NCI-H226 (cell line): ENCODE measurements around the gene PFN4.
A peak's percentile ranks its signal among the peaks of the same experiment; 100 is the strongest.
"Not testable (repeated sequence)": the region's sequence is repeated elsewhere in the genome, so short reads cannot be mapped to it uniquely, and the experiment has no call there.

Experiments
- DNase-seq: peaks from one replicate; pipeline ENCODE4 v3.0.0-alpha.2; 2015

The PFN4 gene, protein sequence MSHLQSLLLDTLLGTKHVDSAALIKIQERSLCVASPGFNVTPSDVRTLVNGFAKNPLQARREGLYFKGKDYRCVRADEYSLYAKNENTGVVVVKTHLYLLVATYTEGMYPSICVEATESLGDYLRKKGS

DNA sequence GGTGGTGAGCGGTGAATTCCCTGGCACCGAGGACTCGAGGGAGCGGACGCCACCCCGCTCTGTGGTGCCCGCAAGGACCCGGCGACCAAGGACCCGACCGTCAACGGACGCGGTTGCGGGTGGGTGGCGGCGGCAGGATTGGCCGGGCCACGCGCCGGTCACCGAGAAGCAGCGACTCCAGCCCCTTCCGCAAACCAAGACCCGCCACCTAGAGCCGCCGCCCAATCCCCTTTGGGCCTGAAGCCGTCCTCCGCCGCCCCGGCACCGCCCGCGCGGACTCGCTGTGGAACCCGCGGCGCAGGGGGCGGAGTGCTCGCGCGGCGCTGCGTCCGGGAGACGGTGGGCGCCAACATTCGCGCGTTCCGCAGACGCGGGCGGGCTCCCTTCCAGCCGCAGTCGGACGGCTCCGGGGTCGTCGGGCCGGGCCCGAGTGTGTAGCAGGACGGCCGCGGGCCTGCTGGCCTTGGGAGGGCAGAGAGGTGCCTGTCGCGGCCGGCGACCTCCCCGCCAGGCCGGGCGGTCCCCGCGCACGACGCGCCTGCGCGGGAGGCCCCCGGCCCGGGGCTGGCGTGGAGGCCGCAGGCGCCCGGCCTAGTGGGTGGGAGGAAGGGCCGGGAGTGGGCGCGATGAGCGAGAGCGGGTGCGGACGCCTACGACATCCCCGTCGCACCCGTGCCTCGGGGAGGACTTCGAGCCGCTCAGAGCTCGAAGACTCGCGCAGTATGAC, at the start of gene PFN4, which contains the start of gene FAM228B:
Gene PFN4, minus strand, starts transcription at position 140 of the 727 bp plus-strand sequence. CDS start 799 bp downstream, outside the sequence.
Gene FAM228B, plus strand, starts transcription at position 275 of the 727 bp plus-strand sequence. CDS start 893 bp downstream, outside the sequence.
- peak; percentile 79 for DNase-seq

DNA sequence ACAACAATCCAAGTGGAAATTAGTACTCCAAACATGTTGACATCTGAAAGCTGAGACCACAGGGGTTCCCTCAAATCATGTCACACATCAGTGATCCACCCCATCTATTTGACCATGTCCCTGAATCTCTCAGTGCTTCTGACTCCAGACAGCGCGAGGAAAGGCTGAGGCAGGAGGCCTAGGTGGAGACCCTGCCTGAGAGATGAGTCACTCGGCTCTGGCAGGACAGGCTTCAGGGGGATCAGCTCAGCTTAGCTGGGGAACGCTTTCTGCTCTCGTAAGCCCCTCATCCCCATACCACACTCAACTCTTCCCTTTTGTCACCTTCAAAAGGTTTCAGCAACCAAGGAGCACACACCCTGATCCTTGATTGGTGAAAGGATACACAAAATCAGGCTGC, 45.9 kb upstream of the PFN4 start:
- DNase-seq, result no peak

GRCh38 chr2:24164416-24164973, 41.4 kb upstream of the PFN4 start:
- DNase-seq, result no peak

GRCh38 chr2:24163601-24164000, 40.5 kb upstream of the PFN4 start:
- DNase-seq, result no peak

DNA sequence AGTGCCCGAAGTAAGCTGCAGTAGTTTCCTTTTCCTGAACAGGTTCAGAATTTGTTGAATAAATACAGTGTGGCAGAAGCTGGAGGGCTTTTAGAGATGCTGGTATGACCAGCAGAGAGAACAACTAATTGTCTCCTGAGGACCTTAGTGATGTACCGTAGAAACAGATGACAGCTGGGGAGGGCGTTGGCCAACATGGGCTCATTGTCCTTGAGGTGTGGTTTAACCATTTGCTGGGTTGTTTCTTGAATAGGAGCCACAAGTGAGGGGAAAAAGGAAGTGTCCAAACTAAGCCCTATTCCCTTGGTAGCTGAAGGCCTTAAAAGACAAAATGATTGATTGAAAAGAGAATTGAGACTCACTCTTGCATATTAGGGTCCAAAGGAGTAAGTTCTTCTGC, 40.1 kb upstream of the PFN4 start:
- no peak for DNase-seq

GRCh38 chr2:24162494-24162893, 39.4 kb upstream of the PFN4 start:
- DNase-seq, result no peak

GRCh38 chr2:24160761-24161160, 37.6 kb upstream of the PFN4 start:
- no peak for DNase-seq

- DNase-seq, result no peak
These were observed 36.6 kb upstream of the PFN4 start for GRCh38 chr2:24159708-24160107.

- no peak for DNase-seq
These were observed 35.0 kb upstream of the PFN4 start for GRCh38 chr2:24158131-24158530.

- no peak for DNase-seq
These were observed 30.3 kb upstream of the PFN4 start for GRCh38 chr2:24153478-24153877.

- DNase-seq, result no peak
These were observed 29.5 kb upstream of the PFN4 start for GRCh38 chr2:24152413-24153197.

DNA sequence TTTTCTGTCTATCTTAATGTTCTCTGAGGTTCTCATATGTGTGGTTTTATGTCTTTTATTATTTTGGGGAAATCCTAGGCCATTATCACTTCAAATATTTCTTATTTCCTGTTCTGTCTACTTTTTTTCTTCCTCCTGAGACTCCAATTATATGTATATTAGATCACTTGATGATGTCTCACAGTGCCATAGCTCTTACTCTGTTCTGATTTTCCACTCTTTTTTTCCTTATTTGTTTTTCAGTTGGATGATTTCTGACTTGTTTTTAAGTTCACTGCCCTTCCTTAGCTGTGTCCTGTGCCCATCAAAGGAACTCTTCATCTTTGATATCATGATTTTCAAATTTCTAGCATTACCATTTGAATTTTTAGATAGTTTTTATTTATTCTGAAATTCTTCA, 24.2 kb upstream of the PFN4 start:
- no peak for DNase-seq

- not testable (repeated sequence) for DNase-seq
These were observed 17.2 kb upstream of the PFN4 start for GRCh38 chr2:24140305-24140704.

DNA sequence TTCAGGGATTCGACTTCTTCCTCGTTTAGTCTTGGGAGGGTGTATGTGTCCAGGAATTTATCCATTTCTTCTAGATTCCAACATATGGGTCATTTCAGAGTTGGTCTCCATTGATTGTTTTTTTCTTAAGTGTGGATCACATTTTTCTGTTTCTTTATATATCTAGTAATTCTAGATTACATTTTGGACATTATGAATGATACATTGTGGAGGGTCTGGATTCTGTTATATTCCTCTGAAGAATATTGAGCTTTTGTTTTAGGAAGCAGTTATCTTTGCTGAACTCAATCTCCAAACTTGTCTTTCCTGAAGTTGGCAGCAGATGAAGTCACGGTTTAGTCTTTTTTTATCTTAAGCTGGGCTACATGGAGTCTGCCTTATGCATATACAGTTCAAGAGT, 9.4 kb upstream of the PFN4 start:
- no peak for DNase-seq

DNA sequence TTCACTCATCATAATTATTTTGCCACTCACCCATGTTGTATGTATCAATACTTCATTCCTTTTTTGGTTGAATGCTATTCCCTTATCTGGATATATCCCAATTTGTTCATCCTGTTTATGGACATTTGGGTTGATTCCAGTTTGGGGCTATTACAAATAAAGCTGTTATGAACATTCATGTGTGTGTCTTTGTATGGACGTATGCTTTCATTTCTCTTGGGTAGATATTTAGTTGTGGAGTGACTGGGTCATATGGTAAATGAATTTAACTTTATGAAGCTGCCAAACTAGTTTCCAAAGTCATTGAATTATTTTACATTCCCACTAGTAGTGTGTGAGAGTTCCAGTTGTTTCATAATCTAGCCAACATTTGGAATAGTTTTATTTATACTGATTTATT, 2.8 kb upstream of the PFN4 start:
- no peak for DNase-seq

GRCh38 chr2:24123922-24124580, 917 bp upstream of the PFN4 start:
- DNase-seq, result no peak

GRCh38 chr2:24122366-24123194, 554 bp downstream of the PFN4 start:
- DNase-seq, result no peak

GRCh38 chr2:24121469-24121868, 1.7 kb downstream of the PFN4 start:
- no peak for DNase-seq

DNA sequence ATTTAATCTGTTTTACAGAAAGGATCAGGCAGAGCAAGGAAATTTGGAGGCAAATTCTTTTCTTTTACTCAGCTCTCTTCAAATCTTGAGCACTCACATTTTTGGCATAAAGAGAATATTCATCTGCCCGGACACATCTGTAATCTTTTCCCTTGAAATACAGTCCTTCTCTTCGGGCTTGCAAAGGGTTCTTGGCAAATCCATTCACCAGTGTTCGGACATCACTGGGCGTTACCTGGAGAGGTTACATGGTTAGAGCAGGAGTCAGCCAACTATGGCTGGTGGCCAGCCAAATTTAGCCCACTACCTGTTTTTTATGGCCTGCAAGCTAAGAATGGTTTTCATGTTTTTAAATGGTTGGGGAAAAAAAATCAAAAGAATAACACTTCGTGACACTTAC, 2.1 kb downstream of the PFN4 start:
- no peak for DNase-seq

- DNase-seq, result no peak
These were observed 5.2 kb downstream of the PFN4 start for GRCh38 chr2:24117902-24118301.

GRCh38 chr2:24115057-24115456, 8.1 kb downstream of the PFN4 start:
- DNase-seq, result peak; percentile 96

DNA sequence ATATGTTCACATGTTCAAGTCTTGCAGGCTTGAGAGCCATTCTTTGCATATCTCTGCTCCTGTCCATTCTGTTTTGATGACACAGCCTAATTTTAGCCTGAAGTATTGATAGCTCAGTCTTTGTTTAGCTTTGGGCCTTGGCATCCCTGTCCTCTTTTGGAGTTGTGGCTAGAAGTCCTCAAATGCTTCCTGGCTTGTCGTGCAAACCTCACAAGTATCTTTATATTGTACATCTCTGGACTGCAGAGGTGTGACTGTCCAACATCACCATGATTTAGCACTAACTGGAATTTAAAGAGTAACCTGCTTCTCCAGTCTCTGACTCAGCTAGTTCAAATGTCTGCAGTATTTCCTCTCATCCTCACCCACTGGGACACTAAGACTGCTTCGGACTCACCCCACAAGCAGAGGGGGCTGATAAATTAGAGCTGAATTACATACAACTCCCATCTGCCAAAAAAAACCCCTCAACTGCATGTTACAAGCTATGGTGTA, 11.7 kb downstream of the PFN4 start:
- peak; percentile 59 for DNase-seq
